Upper lobe of left lung (tissue), 6 donors: Measurements from ENCODE around the gene CRY1. TPM values are rescaled to one million over a fixed set of nuclear protein-coding genes. Genes with fewer than 3 reads are reported as not detected.
"Not testable (repeated sequence)": the region's sequence is repeated elsewhere in the genome, so short reads cannot be mapped to it uniquely, and the experiment has no call there.

ENCODE experiments used
- ATAC-seq, 2 donors: fragments of 200-7000 bp; cut with Tn5 transposase; one replicate each; pipeline ENCODE4 v1.9.1; 2022; ENCODE audit warnings: mild to moderate bottlenecking in 2 of 2, moderate library complexity in 2 of 2; ENCODE audit not compliant: low FRiP score in 2 of 2
- DNase-seq, 2 donors: peaks; one replicate each; pipeline ENCODE4 v3.0.0-alpha.2; 2019 to 2020
- H3K27ac ChIP-seq, 4 donors: fragments of 200-600 bp; sonication (generic); one replicate each; pipeline ENCODE4 v1.5.1; 2016 to 2019
- H3K27me3 ChIP-seq, 4 donors: fragments of 200-600 bp; sonication (generic); one replicate each; pipeline ENCODE4 v1.5.1; 2017 to 2019
- H3K36me3 ChIP-seq, 4 donors: fragments of 200-600 bp; sonication (generic); one replicate each; pipeline ENCODE4 v1.5.1; 2016 to 2019
- H3K4me1 ChIP-seq, 4 donors: fragments of 200-600 bp; sonication (generic); one replicate each; pipeline ENCODE4 v1.5.1; 2018 to 2019
- H3K4me3 ChIP-seq, 4 donors: fragments of 200-600 bp; sonication (generic); one replicate each; pipeline ENCODE4 v1.5.1; 2017 to 2019; ENCODE audit warnings: mild to moderate bottlenecking in 2 of 4, moderate library complexity in 1 of 4
- H3K9me3 ChIP-seq, 4 donors: fragments of 200-600 bp; sonication (generic); one replicate each; pipeline ENCODE4 v1.5.1; 2018 to 2019
- CTCF ChIP-seq, 6 experiments: fragments of 450-650 bp in 4 of 6; fragments of 200-600 bp in 2 of 6; sonication (generic) in 2 of 6; IDR thresholded peaks; one replicate each; pipeline ENCODE4 v1.5.1; 2016 to 2019; ENCODE audit warnings: antibody characterized with exemption in 6 of 6
- EP300 ChIP-seq, 4 donors: sonication (generic); formaldehyde crosslinking; IDR thresholded peaks; one replicate each; pipeline ENCODE4 v1.5.1; 2017; ENCODE audit warnings: antibody characterized with exemption in 4 of 4, control low read depth in 2 of 4
- POLR2A ChIP-seq, 4 donors: fragments of 450-650 bp; IDR thresholded peaks; one replicate each; pipeline ENCODE4 v1.5.1; 2016 to 2017; ENCODE audit warnings: antibody characterized with exemption in 4 of 4, mild to moderate bottlenecking in 2 of 4
- POLR2AphosphoS5 ChIP-seq, 2 donors: sonication (generic); formaldehyde crosslinking; IDR thresholded peaks; one replicate each; pipeline ENCODE4 v1.5.1; 2017; ENCODE audit warnings: antibody characterized with exemption in 2 of 2
- WGBS, 2 donors: methylation state at CpG; one replicate each; pipeline ENCODE4 v1.1.5; 2017 to 2018; 5-methylcytosine and 5-hydroxymethylcytosine counted together
- total RNA-seq, 6 donors: library from RNA; depleted of rRNA in 4 of 6; stranded (reverse); fragments of >200 nt in 4 of 6; gene quantifications; one replicate each; pipeline versions ENCODE4 v1.1.0 to v1.2.1, GENCODE V29; 2016 to 2021
- donor health status: DM: no; HTN: no; CAD: no; lungs with moderate emphysema.
- donor health status: DM: no; HTN: yes; CAD: no; lungs with severe emphysema.

CRY1 gene
- total RNA-seq, 6 donors from 2014 or later, result 16.6 to 56.6 (median 42.0) TPM

- H3K36me3 ChIP-seq, result no peaks in the 10 kb centered on the region
- peaks cover 0 to 15% (median 2%) of the 10 kb centered on the region in 4 donors for H3K4me1 ChIP-seq
- H3K9me3 ChIP-seq, result no peaks in the 10 kb centered on the region
- H3K27me3 ChIP-seq, result no peaks in the 10 kb centered on the region
- H3K27ac ChIP-seq, result no peak overlapping the region
- DNase-seq, result no peak
- no peak overlapping the region for H3K4me3 ChIP-seq
- TF ChIP-seq POLR2AphosphoS5 (IDR thresholded peaks at IDR 0.05) (no peak), EP300 (IDR thresholded peaks at IDR 0.05) (no peak), POLR2A (IDR thresholded peaks at IDR 0.05) (no peak), CTCF (IDR thresholded peaks at IDR 0.05) (no peak)
- 76 to 80% methylated on average over 6 of the region's 6 CpGs for WGBS, 2 donors
- ATAC-seq, result no peak
Observed at GRCh38 chr12:107080299-107080698, 13.1 kb downstream of the CRY1 start.

GRCh38 chr12:107079172-107080011 lies 14.0 kb downstream of the CRY1 start:
- no peaks in the 10 kb centered on the region for H3K27me3 ChIP-seq
- no peak overlapping the region for H3K4me3 ChIP-seq
- 94 to 99% methylated on average over 2 of the region's 2 CpGs for WGBS, 2 donors
- no peaks in the 10 kb centered on the region for H3K9me3 ChIP-seq
- H3K36me3 ChIP-seq, result no peaks in the 10 kb centered on the region
- DNase-seq (no peak), ATAC-seq (peak in 1 of 2 donors; percentile 58)
- TF ChIP-seq POLR2AphosphoS5 (IDR thresholded peaks at IDR 0.05) (no peak), POLR2A (IDR thresholded peaks at IDR 0.05) (no peak), EP300 (IDR thresholded peaks at IDR 0.05) (no peak), CTCF (IDR thresholded peaks at IDR 0.05) (peak in 4 of 6 experiments; percentile 13 to 54 (median 40))
- no peak overlapping the region for H3K27ac ChIP-seq
- peaks cover 0 to 15% (median 2%) of the 10 kb centered on the region in 4 donors for H3K4me1 ChIP-seq

- H3K27ac ChIP-seq, DNase-seq, ATAC-seq, H3K4me1 ChIP-seq, H3K36me3 ChIP-seq, H3K4me3 ChIP-seq, H3K27me3 ChIP-seq, H3K9me3 ChIP-seq: not testable (repeated sequence)
- 95 to 97% methylated on average over 5 of the region's 5 CpGs for WGBS, 2 donors
Observed at GRCh38 chr12:107073266-107073665, 20.1 kb downstream of the CRY1 start.

- DNase-seq (no peak), ATAC-seq (no peak)
- Histone ChIP-seq H3K9me3 (peaks cover 0 to 5% (median 0%) of the 10 kb centered on the region in 4 donors), H3K27ac (no peak overlapping the region), H3K4me1 (peaks cover 0 to 3% (median 0%) of the 10 kb centered on the region in 4 donors), H3K27me3 (no peaks in the 10 kb centered on the region), H3K36me3 (no peaks in the 10 kb centered on the region), H3K4me3 (no peak overlapping the region)
- TF ChIP-seq POLR2AphosphoS5 (IDR thresholded peaks at IDR 0.05) (no peak), CTCF (IDR thresholded peaks at IDR 0.05) (no peak), POLR2A (IDR thresholded peaks at IDR 0.05) (no peak), EP300 (IDR thresholded peaks at IDR 0.05) (no peak)
- 80 to 87% methylated on average over 4 of the region's 4 CpGs for WGBS, 2 donors
Observed at GRCh38 chr12:107066691-107067090, 26.7 kb downstream of the CRY1 start.

GRCh38 chr12:107064687-107065086 lies 28.7 kb downstream of the CRY1 start:
- Histone ChIP-seq H3K4me1 (peaks cover 0 to 3% (median 0%) of the 10 kb centered on the region in 4 donors), H3K27me3 (no peaks in the 10 kb centered on the region), H3K36me3 (no peaks in the 10 kb centered on the region), H3K4me3 (no peak overlapping the region), H3K9me3 (peaks cover 0 to 5% (median 0%) of the 10 kb centered on the region in 4 donors), H3K27ac (no peak overlapping the region)
- no peak for TF ChIP-seq CTCF (IDR thresholded peaks at IDR 0.05)
- TF ChIP-seq POLR2AphosphoS5 (IDR thresholded peaks at IDR 0.05), result no peak
- no peak for TF ChIP-seq POLR2A (IDR thresholded peaks at IDR 0.05)
- no peak for TF ChIP-seq EP300 (IDR thresholded peaks at IDR 0.05)
- ATAC-seq (no peak), DNase-seq (no peak)
